HCT116 (cell line): Measurements from ENCODE around the gene ELOVL3. TPM values are rescaled to one million over a fixed set of nuclear protein-coding genes. Genes with fewer than 3 reads are reported as not detected.

ENCODE experiments used
- ATAC-seq: fragments of 200-7000 bp; cut with Tn5 transposase; 2 replicates; pipeline ENCODE4 v1.9.1; 2020; ENCODE audit warnings: mild to moderate bottlenecking, moderate library complexity
- BruUV-seq: library from RNA; stranded (reverse); fragments of 400-500 nt; replicated peaks from 2 replicates; lab custom pipeline; 2021; lab: Mats Ljungman, UMichigan
- CTCF ChIA-PET: fragments of 300-600 bp; sonication (Branson Sonifier 250); formaldehyde crosslinking; loops from one replicate; lab custom pipeline; 2021; ENCODE audit warnings: antibody characterized with exemption; lab: Charles Lee
- POLR2A ChIA-PET: fragments of 300-600, 350-600 bp; sonication (Branson Sonifier 250); formaldehyde crosslinking; loops from one replicate; lab custom pipeline; 2021; ENCODE audit warnings: antibody characterized with exemption; lab: Charles Lee
- RAD21 ChIA-PET, 2 experiments: fragments of 300-600 bp; sonication (Branson Sonifier 250); formaldehyde crosslinking; loops; one replicate each; lab custom pipeline; 2023; ENCODE audit warnings: low total read pairs in 2 of 2; ENCODE audit not compliant: uncharacterized antibody in 2 of 2, unreplicated experiment in 2 of 2, low non-redundant PET in 1 of 2; lab: Charles Lee
- DNase-seq: peaks from one replicate; pipeline ENCODE4 v3.0.0-alpha.2; 2010; ENCODE audit warnings: low read depth, low spot score
- H2AFZ ChIP-seq: fragments of 200-600 bp; shearing (Covaris generic), sonication (generic); 2 replicates; pipeline ENCODE4 v1.6.1; 2017; ENCODE audit warnings: low read depth, mixed run types, mixed read lengths, antibody characterized with exemption, low read length; ENCODE audit not compliant: poor library complexity, severe bottlenecking
- H3K27ac ChIP-seq: 2 replicates; pipeline ENCODE4 v1.5.1; 2012; ENCODE audit warnings: low read depth, low read length
- H3K27me3 ChIP-seq: fragments of 200-600 bp; sonication (generic); 2 replicates; pipeline ENCODE4 v1.6.1; 2016; ENCODE audit warnings: mixed run types, low read length, mixed read lengths; ENCODE audit not compliant: insufficient read depth
- H3K36me3 ChIP-seq, 2 experiments: fragments of 200-500 bp in 1 of 2; fragments of 200-600 bp in 1 of 2; sonication (Bioruptor generic) in 1 of 2; sonication (generic) in 1 of 2; 2 replicates each; pipeline versions ENCODE4 v1.5.1 to v1.6.1; 2014 to 2016; ENCODE audit warnings: low read length in 2 of 2, inconsistent platforms in 1 of 2, mixed read lengths in 1 of 2, mixed run types in 1 of 2; ENCODE audit not compliant: insufficient read depth in 2 of 2, control insufficient read depth in 1 of 2
- H3K4me1 ChIP-seq, 2 experiments: fragments of 200-600 bp in 1 of 2; sonication (generic) in 1 of 2; 2 replicates each; pipeline versions ENCODE4 v1.5.1 to v1.6.1; 2012 to 2017; ENCODE audit warnings: low read length in 2 of 2, inconsistent platforms in 1 of 2, mild to moderate bottlenecking in 1 of 2, mixed read lengths in 1 of 2, mixed run types in 1 of 2, moderate library complexity in 1 of 2; ENCODE audit not compliant: insufficient read depth in 2 of 2, control insufficient read depth in 1 of 2
- H3K4me2 ChIP-seq: fragments of 200-600 bp; sonication (generic); 2 replicates; pipeline ENCODE4 v1.6.1; 2017; ENCODE audit warnings: mixed run types, low read length, mixed read lengths
- H3K4me3 ChIP-seq, 2 experiments: fragments of 200-600 bp in 1 of 2; sonication (generic) in 1 of 2; replicated peaks in 1 of 2; 2 replicates each; pipeline ENCODE4 v1.5.1; 2011 to 2016; ENCODE audit warnings: low read length in 2 of 2, control low read depth in 1 of 2, low read depth in 1 of 2, mild to moderate bottlenecking in 1 of 2, mixed read lengths in 1 of 2, mixed run types in 1 of 2
- H3K79me2 ChIP-seq: fragments of 200-600 bp; sonication (generic); 2 replicates; pipeline ENCODE4 v1.6.1; 2017; ENCODE audit warnings: mild to moderate bottlenecking, mixed run types, low read length, moderate library complexity, mixed read lengths; ENCODE audit not compliant: insufficient read depth
- H3K9ac ChIP-seq: fragments of 200-600 bp; sonication (generic); 2 replicates; pipeline ENCODE4 v1.6.1; 2016; ENCODE audit warnings: low read length, mixed read lengths
- H3K9me2 ChIP-seq: fragments of 200-600 bp; sonication (generic), shearing (Covaris generic); 2 replicates; pipeline ENCODE4 v1.6.1; 2017; ENCODE audit warnings: mixed run types, mild to moderate bottlenecking, moderate library complexity; ENCODE audit not compliant: insufficient read depth
- H3K9me3 ChIP-seq, 2 experiments: fragments of 200-500 bp in 1 of 2; fragments of 200-600 bp in 1 of 2; sonication (Bioruptor generic) in 1 of 2; sonication (generic) in 1 of 2; 2 replicates each; pipeline ENCODE4 v1.6.1; 2014 to 2017; ENCODE audit warnings: low read length in 2 of 2, mixed read lengths in 2 of 2, inconsistent platforms in 1 of 2, low read depth in 1 of 2, mild to moderate bottlenecking in 1 of 2, mixed run types in 1 of 2, moderate library complexity in 1 of 2; ENCODE audit not compliant: control insufficient read depth in 1 of 2, insufficient read depth in 1 of 2
- H4K20me1 ChIP-seq: fragments of 200-600 bp; sonication (generic), shearing (Covaris generic); 2 replicates; pipeline ENCODE4 v1.6.1; 2017; ENCODE audit warnings: mixed run types, mild to moderate bottlenecking, moderate library complexity; ENCODE audit not compliant: insufficient read depth
- CBX3 ChIP-seq: IDR thresholded peaks from 2 replicates; pipeline ENCODE4 v1.6.1; 2012; ENCODE audit warnings: low read depth
- EGR1 ChIP-seq: IDR thresholded peaks from 2 replicates; pipeline ENCODE4 v1.6.1; 2012; ENCODE audit warnings: low read depth
- ELF1 ChIP-seq: IDR thresholded peaks from 2 replicates; pipeline ENCODE4 v1.6.1; 2012; ENCODE audit warnings: low read depth, borderline replicate concordance
- EZH2phosphoT487 ChIP-seq: fragments of 200-600 bp; IDR thresholded peaks from 2 replicates; pipeline ENCODE4 v1.6.1; 2018; ENCODE audit warnings: antibody characterized with exemption, borderline replicate concordance
- FOSL1 ChIP-seq: IDR thresholded peaks from 2 replicates; pipeline ENCODE4 v1.6.1; 2012; ENCODE audit warnings: low read depth
- JUND ChIP-seq: IDR thresholded peaks from 2 replicates; pipeline ENCODE4 v1.6.1; 2012
- POLR2A ChIP-seq: IDR thresholded peaks from 2 replicates; pipeline ENCODE4 v1.7.0; 2011; ENCODE audit warnings: borderline replicate concordance; ENCODE audit not compliant: insufficient read depth, insufficient read length; ENCODE audit errors: extremely low read depth
- POLR2AphosphoS5 ChIP-seq: IDR thresholded peaks from 2 replicates; pipeline ENCODE4 v1.6.1; 2011; ENCODE audit warnings: mild to moderate bottlenecking, low read depth, low read length, moderate library complexity
- RAD21 ChIP-seq: IDR thresholded peaks from 2 replicates; pipeline ENCODE4 v1.6.1; 2012; ENCODE audit warnings: low read depth, mild to moderate bottlenecking
- SP1 ChIP-seq: IDR thresholded peaks from 2 replicates; pipeline ENCODE4 v1.6.1; 2012; ENCODE audit warnings: low read depth
- SRF ChIP-seq: IDR thresholded peaks from 2 replicates; pipeline ENCODE4 v1.6.1; 2012; ENCODE audit warnings: low read depth
- TCF7L2 ChIP-seq: IDR thresholded peaks from 2 replicates; pipeline ENCODE4 v1.7.0; 2011; ENCODE audit warnings: borderline replicate concordance, inconsistent platforms; ENCODE audit not compliant: insufficient read depth, insufficient read length; ENCODE audit errors: extremely low read depth
- YY1 ChIP-seq: IDR thresholded peaks from 2 replicates; pipeline ENCODE4 v1.6.1; 2011; ENCODE audit warnings: low read length, low read depth, moderate library complexity, mild to moderate bottlenecking; ENCODE audit not compliant: insufficient replicate concordance; ENCODE audit errors: extremely low read depth
- ZFX ChIP-seq: fragments of 450-650 bp; IDR thresholded peaks from 2 replicates; pipeline ENCODE4 v1.6.1; 2017
- ZNF274 ChIP-seq: fragments of 200-500 bp; sonication (Bioruptor generic); IDR thresholded peaks from 2 replicates; pipeline ENCODE4 v1.6.1; 2014; ENCODE audit warnings: mild to moderate bottlenecking, low read depth, low read length, inconsistent platforms
- intact Hi-C: fragments of 100-400 bp; cut with micrococcal nuclease; formaldehyde crosslinking; loops from 2 replicates; pipeline ENCODE4 v1.10.0; 2022
- total RNA-seq: library from RNA; stranded (reverse); gene quantifications from one replicate; pipeline ENCODE4 v1.2.1, GENCODE V29; 2021; ENCODE audit not compliant: unreplicated experiment
- TF ChIP-seq, protein P1 (sequence below): IDR thresholded peaks from 2 replicates; pipeline ENCODE4 v1.6.1; 2012; ENCODE audit warnings: low read depth
- TF ChIP-seq, protein P2 (sequence below): IDR thresholded peaks from 2 replicates; pipeline ENCODE4 v1.6.1; 2012
- TF ChIP-seq, protein P3 (sequence below): IDR thresholded peaks from 2 replicates; pipeline ENCODE4 v1.6.1; 2012
- TF ChIP-seq, protein P4 (sequence below): IDR thresholded peaks from 2 replicates; pipeline ENCODE4 v1.6.1; 2011; ENCODE audit warnings: mild to moderate bottlenecking, low read length, moderate library complexity; ENCODE audit not compliant: insufficient replicate concordance; ENCODE audit errors: extremely low read depth

The ELOVL3 gene
- total RNA-seq, 1 experiment from 2014 or later, result 5.5 TPM

DNA sequence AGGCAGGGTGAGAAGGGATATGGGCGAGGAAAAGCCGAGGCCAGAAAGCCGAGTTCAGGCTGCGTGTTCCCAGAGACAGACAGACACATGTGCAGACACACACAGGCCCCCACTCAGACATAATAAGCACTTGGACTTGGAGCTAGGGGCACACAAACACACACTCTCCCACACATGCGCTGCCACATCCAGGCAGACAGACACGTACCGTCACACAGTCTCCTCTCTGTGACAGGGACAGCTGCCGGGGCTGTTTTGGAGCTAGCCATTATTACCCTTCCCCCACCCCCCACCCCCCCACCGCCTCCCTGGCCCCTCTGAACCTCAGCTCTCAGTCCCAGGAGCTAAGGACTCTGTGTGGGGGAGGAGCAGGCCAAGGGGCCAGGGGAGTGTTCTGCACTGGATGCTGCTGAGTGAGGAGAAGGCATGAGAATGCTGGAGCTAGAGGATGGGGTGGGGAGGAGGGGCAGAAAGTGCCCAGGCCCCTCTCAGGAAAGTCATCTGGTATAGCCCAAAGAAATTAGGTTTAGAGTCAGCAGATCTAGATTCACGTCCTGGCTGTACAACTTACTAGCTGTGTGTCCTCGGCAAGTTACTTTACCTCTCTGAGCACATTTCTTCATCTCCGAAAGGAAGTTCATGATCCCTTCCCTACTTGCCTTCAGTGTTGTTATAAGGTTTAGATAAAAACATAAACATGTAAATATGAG, 8.9 kb downstream of the ELOVL3 start:
- intact Hi-C loops, result loop anchor here (5.0 kb wide), 1 partner anchor 227 kb away; no protein-coding TSS in a partner anchor
- ChIA-PET RAD21 (no interaction called here), POLR2A (interaction anchor here (1.8 kb wide), 1 partner anchor 10 kb away, joined by 4 read pairs; the partner anchor contains the start of gene GBF1)
- DNase-seq, result no peak
- no peak overlapping the region for H3K9ac ChIP-seq
- TF ChIP-seq, protein P1, sequence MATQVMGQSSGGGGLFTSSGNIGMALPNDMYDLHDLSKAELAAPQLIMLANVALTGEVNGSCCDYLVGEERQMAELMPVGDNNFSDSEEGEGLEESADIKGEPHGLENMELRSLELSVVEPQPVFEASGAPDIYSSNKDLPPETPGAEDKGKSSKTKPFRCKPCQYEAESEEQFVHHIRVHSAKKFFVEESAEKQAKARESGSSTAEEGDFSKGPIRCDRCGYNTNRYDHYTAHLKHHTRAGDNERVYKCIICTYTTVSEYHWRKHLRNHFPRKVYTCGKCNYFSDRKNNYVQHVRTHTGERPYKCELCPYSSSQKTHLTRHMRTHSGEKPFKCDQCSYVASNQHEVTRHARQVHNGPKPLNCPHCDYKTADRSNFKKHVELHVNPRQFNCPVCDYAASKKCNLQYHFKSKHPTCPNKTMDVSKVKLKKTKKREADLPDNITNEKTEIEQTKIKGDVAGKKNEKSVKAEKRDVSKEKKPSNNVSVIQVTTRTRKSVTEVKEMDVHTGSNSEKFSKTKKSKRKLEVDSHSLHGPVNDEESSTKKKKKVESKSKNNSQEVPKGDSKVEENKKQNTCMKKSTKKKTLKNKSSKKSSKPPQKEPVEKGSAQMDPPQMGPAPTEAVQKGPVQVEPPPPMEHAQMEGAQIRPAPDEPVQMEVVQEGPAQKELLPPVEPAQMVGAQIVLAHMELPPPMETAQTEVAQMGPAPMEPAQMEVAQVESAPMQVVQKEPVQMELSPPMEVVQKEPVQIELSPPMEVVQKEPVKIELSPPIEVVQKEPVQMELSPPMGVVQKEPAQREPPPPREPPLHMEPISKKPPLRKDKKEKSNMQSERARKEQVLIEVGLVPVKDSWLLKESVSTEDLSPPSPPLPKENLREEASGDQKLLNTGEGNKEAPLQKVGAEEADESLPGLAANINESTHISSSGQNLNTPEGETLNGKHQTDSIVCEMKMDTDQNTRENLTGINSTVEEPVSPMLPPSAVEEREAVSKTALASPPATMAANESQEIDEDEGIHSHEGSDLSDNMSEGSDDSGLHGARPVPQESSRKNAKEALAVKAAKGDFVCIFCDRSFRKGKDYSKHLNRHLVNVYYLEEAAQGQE, result no peak
- TF ChIP-seq JUND, result no peak
- no peak for TF ChIP-seq RAD21
- TF ChIP-seq ZFX, result no peak
- TF ChIP-seq, protein P2, sequence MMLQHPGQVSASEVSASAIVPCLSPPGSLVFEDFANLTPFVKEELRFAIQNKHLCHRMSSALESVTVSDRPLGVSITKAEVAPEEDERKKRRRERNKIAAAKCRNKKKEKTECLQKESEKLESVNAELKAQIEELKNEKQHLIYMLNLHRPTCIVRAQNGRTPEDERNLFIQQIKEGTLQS, result no peak
- no peak for TF ChIP-seq SRF
- no peak for TF ChIP-seq POLR2AphosphoS5
- no peak for TF ChIP-seq CBX3
- TF ChIP-seq TCF7L2, result no peak
- TF ChIP-seq, protein P3, sequence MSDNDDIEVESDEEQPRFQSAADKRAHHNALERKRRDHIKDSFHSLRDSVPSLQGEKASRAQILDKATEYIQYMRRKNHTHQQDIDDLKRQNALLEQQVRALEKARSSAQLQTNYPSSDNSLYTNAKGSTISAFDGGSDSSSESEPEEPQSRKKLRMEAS, result no peak
- no peak for TF ChIP-seq EGR1
- no peak for TF ChIP-seq EZH2phosphoT487
- TF ChIP-seq, protein P4, sequence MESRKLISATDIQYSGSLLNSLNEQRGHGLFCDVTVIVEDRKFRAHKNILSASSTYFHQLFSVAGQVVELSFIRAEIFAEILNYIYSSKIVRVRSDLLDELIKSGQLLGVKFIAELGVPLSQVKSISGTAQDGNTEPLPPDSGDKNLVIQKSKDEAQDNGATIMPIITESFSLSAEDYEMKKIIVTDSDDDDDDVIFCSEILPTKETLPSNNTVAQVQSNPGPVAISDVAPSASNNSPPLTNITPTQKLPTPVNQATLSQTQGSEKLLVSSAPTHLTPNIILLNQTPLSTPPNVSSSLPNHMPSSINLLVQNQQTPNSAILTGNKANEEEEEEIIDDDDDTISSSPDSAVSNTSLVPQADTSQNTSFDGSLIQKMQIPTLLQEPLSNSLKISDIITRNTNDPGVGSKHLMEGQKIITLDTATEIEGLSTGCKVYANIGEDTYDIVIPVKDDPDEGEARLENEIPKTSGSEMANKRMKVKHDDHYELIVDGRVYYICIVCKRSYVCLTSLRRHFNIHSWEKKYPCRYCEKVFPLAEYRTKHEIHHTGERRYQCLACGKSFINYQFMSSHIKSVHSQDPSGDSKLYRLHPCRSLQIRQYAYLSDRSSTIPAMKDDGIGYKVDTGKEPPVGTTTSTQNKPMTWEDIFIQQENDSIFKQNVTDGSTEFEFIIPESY, result no peak
- no peak for TF ChIP-seq FOSL1
- TF ChIP-seq ZNF274, result no peak
- no peak for TF ChIP-seq POLR2A
- no peak for TF ChIP-seq ELF1
- no peak for TF ChIP-seq SP1
- no peak for TF ChIP-seq YY1
- TF ChIP-seq, all 23 proteins: peak for 0
- H3K9me2 ChIP-seq, result no peaks in the 10 kb centered on the region
- BruUV-seq, result no TSS peak
- ATAC-seq, result no peak
- no peak overlapping the region for H3K4me3 ChIP-seq
- no peaks in the 10 kb centered on the region for H3K9me3 ChIP-seq
- CTCF ChIA-PET, result interaction anchor here (1.2 to 12.6 kb wide), 3 partner anchors 9 to 159 kb away, joined by 3 to 625 read pairs (median 3); partner anchors contain the start of gene ELOVL3
- H3K36me3 ChIP-seq, result no peaks in the 10 kb centered on the region
- H3K27me3 ChIP-seq, result no peaks in the 10 kb centered on the region
- H3K4me1 ChIP-seq, result peaks cover 7 to 30% of the 10 kb centered on the region in 2 experiments
- H3K27ac ChIP-seq, result no peak overlapping the region
- H3K79me2 ChIP-seq, result no peaks in the 10 kb centered on the region; the same call in 1 of the 2 replicates
- H4K20me1 ChIP-seq, result no peaks in the 10 kb centered on the region
- H3K4me2 ChIP-seq, result peak overlapping the region; percentile 34
- no peak overlapping the region for H2AFZ ChIP-seq
